K562 (cell line): ENCODE results near the gene ADARB2. TPM values are rescaled to one million over a fixed set of nuclear protein-coding genes. Genes with fewer than 3 reads are reported as not detected.

Experiments used
- ATAC-seq: fragments of 200-7000 bp; cut with Tn5 transposase; 3 replicates; pipeline ENCODE4 v1.9.1; 2020; ENCODE audit warnings: moderate library complexity
- BruUV-seq: library from RNA; stranded (reverse); fragments of 400-500 nt; replicated peaks from 2 replicates; lab custom pipeline; 2021; lab: Mats Ljungman, UMichigan
- CTCF ChIA-PET: fragments of 300-600 bp; formaldehyde crosslinking; extraction: SDS; loops from one replicate; lab custom pipeline; 2021; ENCODE audit warnings: low intra/inter-chr PET ratio; lab: Yijun Ruan, JAX
- POLR2A ChIA-PET: fragments of 300-600, 350-650 bp; sonication (Branson Sonifier 250); formaldehyde crosslinking; extraction: SDS; loops from one replicate; lab custom pipeline; 2021; ENCODE audit warnings: antibody characterized with exemption, inconsistent platforms; lab: Yijun Ruan, JAX
- DNase-seq, 4 experiments: peaks; one replicate each; pipeline versions ENCODE4 v3.0.0 to v3.0.0-alpha.2; 2011 to 2018; ENCODE audit warnings: low spot score in 3 of 4, mixed read lengths in 3 of 4; ENCODE audit errors: extremely low read depth in 1 of 4
- FAIRE-seq: peaks from 2 replicates; lab custom pipeline; 2011; peaks lifted over from hg19 to GRCh38; lab: Jason Lieb, UNC
- H2AFZ ChIP-seq: 2 replicates; pipeline ENCODE4 v1.6.0; 2011; ENCODE audit warnings: low read depth, low read length, control low read depth, inconsistent platforms
- H3K27ac ChIP-seq: fragments of 200-600 bp; 3 replicates; pipeline ENCODE4 v1.8.0; 2011; ENCODE audit warnings: low read depth, mild to moderate bottlenecking, control low read depth, inconsistent platforms, low read length, moderate library complexity, mixed read lengths; ENCODE audit errors: extremely low read depth
- H3K27me3 ChIP-seq, 2 experiments: fragments of 300-600 bp in 1 of 2; 2 replicates in 1 of 2; 3 replicates in 1 of 2; pipeline versions ENCODE4 v1.6.0 to v1.8.0; 2011; ENCODE audit warnings: inconsistent platforms in 2 of 2, low read length in 2 of 2, mild to moderate bottlenecking in 1 of 2, mixed read lengths in 1 of 2, moderate library complexity in 1 of 2; ENCODE audit not compliant: control insufficient read depth in 2 of 2, insufficient read depth in 2 of 2
- H3K36me3 ChIP-seq: fragments of 300-600 bp; 3 replicates; pipeline ENCODE4 v1.8.0; 2011; ENCODE audit warnings: mild to moderate bottlenecking, low read length, inconsistent platforms; ENCODE audit not compliant: control insufficient read depth, insufficient read depth
- H3K4me1 ChIP-seq, 2 experiments: fragments of 200-600 bp in 1 of 2; replicated peaks in 1 of 2; 2 replicates in 1 of 2; 3 replicates in 1 of 2; pipeline versions ENCODE4 v1.5.1 to v1.8.0; 2011; ENCODE audit warnings: inconsistent platforms in 2 of 2, low read length in 2 of 2, mild to moderate bottlenecking in 1 of 2, mixed read lengths in 1 of 2, moderate library complexity in 1 of 2; ENCODE audit not compliant: control insufficient read depth in 2 of 2, insufficient read depth in 2 of 2
- H3K4me2 ChIP-seq: 2 replicates; pipeline ENCODE4 v1.6.1; 2011; ENCODE audit warnings: low read length, control low read depth, inconsistent platforms, mixed read lengths; ENCODE audit not compliant: insufficient read depth
- H3K4me3 ChIP-seq: fragments of 200-600 bp; sonication (generic), shearing (Covaris generic); 2 replicates; pipeline ENCODE4 v1.5.1; 2016; ENCODE audit warnings: control low read depth, inconsistent platforms
- H3K79me2 ChIP-seq: fragments of 200-600 bp; 3 replicates; pipeline ENCODE4 v1.8.0; 2011; ENCODE audit warnings: low read length, inconsistent platforms; ENCODE audit not compliant: control insufficient read depth, insufficient read depth
- H3K9ac ChIP-seq, 2 experiments: 2 replicates each; pipeline versions ENCODE4 v1.6.0 to v1.6.1; 2011; ENCODE audit warnings: low read depth in 2 of 2, low read length in 2 of 2, control low read depth in 1 of 2, inconsistent platforms in 1 of 2, mild to moderate bottlenecking in 1 of 2, mixed read lengths in 1 of 2; ENCODE audit not compliant: insufficient read depth in 1 of 2
- H3K9me1 ChIP-seq: one replicate; pipeline ENCODE4 v1.6.0; 2011; ENCODE audit warnings: inconsistent platforms, mild to moderate bottlenecking, low read length, moderate library complexity; ENCODE audit not compliant: control insufficient read depth, insufficient read depth
- H3K9me3 ChIP-seq: replicated peaks from 2 replicates; pipeline ENCODE4 v1.5.1; 2011; ENCODE audit warnings: low read depth, low read length, inconsistent platforms; ENCODE audit not compliant: control insufficient read depth, insufficient read depth
- H4K20me1 ChIP-seq: replicated peaks from 2 replicates; pipeline ENCODE4 v1.6.1; 2011; ENCODE audit warnings: low read length, inconsistent platforms, mixed read lengths; ENCODE audit not compliant: control insufficient read depth, insufficient read depth
- FOXK2 ChIP-seq, 2 experiments: fragments of 450-650 bp; IDR thresholded peaks in 1 of 2; conservative IDR thresholded peaks in 1 of 2; 2 replicates each; pipeline ENCODE4 v1.6.1; 2016; ENCODE audit warnings: low read depth in 2 of 2, mild to moderate bottlenecking in 1 of 2
- FOXM1 ChIP-seq, 2 experiments: fragments of 450-650 bp in 1 of 2; sonication (generic) in 1 of 2; formaldehyde crosslinking in 1 of 2; IDR thresholded peaks; 2 replicates each; pipeline versions ENCODE4 v1.6.1 to v1.9.0; 2017 to 2022; ENCODE audit warnings: low read depth in 2 of 2, mild to moderate bottlenecking in 2 of 2, missing genetic modification reagents in 1 of 2, moderate library complexity in 1 of 2
- GABPB2 ChIP-seq: fragments of 250-450 bp; sonication (Bioruptor Pico); conservative IDR thresholded peaks from 2 replicates; pipeline ENCODE4 v1.5.1; 2021; ENCODE audit warnings: mild to moderate bottlenecking
- HMG20A ChIP-seq: fragments of 450-650 bp; formaldehyde crosslinking; conservative IDR thresholded peaks from 2 replicates; pipeline ENCODE4 v1.4.0; 2020; ENCODE audit warnings: mild to moderate bottlenecking, mixed read lengths
- MCM3 ChIP-seq: fragments of 450-650 bp; IDR thresholded peaks from 2 replicates; pipeline ENCODE4 v1.6.1; 2016
- WGBS: fragments of 100-300 bp; shearing (Covaris generic); methylation state at CpG from one replicate; pipeline ENCODE4 v1.1.6; 2016; ENCODE audit warnings: low coverage, mixed read lengths; ENCODE audit not compliant: insufficient coverage; ENCODE audit errors: missing lambda C conversion rate; 5-methylcytosine and 5-hydroxymethylcytosine counted together
- in situ Hi-C: fragments of 300-500 bp; cut with MboI; formaldehyde crosslinking; loops from 4 replicates; pipeline ENCODE4 v1.15.0; 2018; ENCODE audit warnings: inconsistent platforms, mixed read lengths
- intact Hi-C: fragments of 100-400 bp; cut with micrococcal nuclease; formaldehyde crosslinking; loops from 2 replicates; pipeline ENCODE4 v1.14.2; 2022
- polyA plus RNA-seq, 8 experiments: library from polyadenylated mRNA; depleted of rRNA in 4 of 8; stranded (reverse) in 5 of 8; unstranded in 3 of 8; fragments of >200 nt; fragmentation: Nextera tagmentation in 2 of 8; fragmentation: Illumina TruSeq in 1 of 8; extraction: Ambion mirVana in 2 of 8; extraction: Trizol in 1 of 8; gene quantifications; 2 replicates each; pipeline versions ENCODE4 v1.2.1 to v1.2.3, GENCODE V29; 2011 to 2014; ENCODE audit warnings: inconsistent platforms in 1 of 8, missing spikeins in 1 of 8
- total RNA-seq, 7 experiments: library from RNA; depleted of rRNA in 6 of 7; stranded (reverse); fragments of >200 nt in 6 of 7; fragmentation: Illumina TruSeq in 2 of 7; extraction: Trizol in 2 of 7; gene quantifications; 2 replicates each; pipeline versions ENCODE4 v1.2.1 to v1.2.3, GENCODE V29; 2011 to 2021; ENCODE audit warnings: low replicate concordance in 1 of 7

ADARB2 gene
- total and polyA plus RNA-seq, 9 of the 15 experiments (the other 6 are each of a cell fraction or from before 2014, with no cell fraction given): not detected

DNA sequence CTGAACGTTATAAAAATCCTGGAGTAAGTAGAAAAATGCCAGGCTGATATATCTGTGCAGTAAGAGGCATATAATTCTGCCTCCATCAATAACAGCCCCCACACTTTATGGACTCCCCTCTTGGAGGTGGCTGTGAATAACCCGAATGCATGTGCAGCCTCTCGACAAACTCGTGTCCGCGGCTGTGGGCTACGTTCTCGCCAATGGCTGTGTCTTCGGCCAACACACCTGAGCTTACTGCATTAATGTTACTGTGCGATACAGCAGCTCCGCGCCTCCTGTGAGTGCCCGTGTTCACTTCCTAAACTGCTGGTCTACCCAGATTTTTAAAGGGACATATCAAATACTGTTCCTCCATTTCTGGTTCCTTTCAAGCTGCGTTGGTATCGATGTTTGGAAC lies 209.4 kb downstream of the ADARB2 start:
- TF ChIP-seq FOXM1 (IDR thresholded peaks at IDR 0.05; ENCODE audit: low read depth) (no peak), FOXM1 (CRISPR knock-in tag; IDR thresholded peaks at IDR 0.05; ENCODE audit: low read depth) (no peak), MCM3 (no peak), GABPB2 (CRISPR knock-in tag) (no peak), HMG20A (CRISPR knock-in tag) (no peak), FOXK2 (conservative IDR thresholded peaks at IDR 0.05 in 1 of 2, IDR thresholded peaks at IDR 0.05 in 1 of 2; ENCODE audit: low read depth in 2 of 2) (no peak)
- FAIRE-seq (no peak), ATAC-seq (no peak), DNase-seq (no peak)
- H3K27me3 ChIP-seq: peaks cover 10 to 50% of the 10 kb centered on the region in 2 experiments; a peak in 4 of 5 replicates
- H3K9me1 ChIP-seq: no peaks in the 10 kb centered on the region
- no peak overlapping the region for H3K27ac ChIP-seq
- in situ Hi-C loops (no loop called here), intact Hi-C loops (no loop called here)
- H3K4me3 ChIP-seq: no peak overlapping the region
- WGBS: under 1% methylated on average over 13 of the region's 15 CpGs
- H3K9ac ChIP-seq: no peak overlapping the region
- no peaks in the 10 kb centered on the region for H3K36me3 ChIP-seq
- no TSS peak for BruUV-seq
- H3K4me2 ChIP-seq: no peak overlapping the region
- POLR2A ChIA-PET: interaction anchor here (0.7 kb wide), 1 partner anchor 167 kb away, joined by 4 read pairs; no protein-coding TSS in a partner anchor
- no peaks in the 10 kb centered on the region for H3K9me3 ChIP-seq
- H2AFZ ChIP-seq: no peak overlapping the region
- CTCF ChIA-PET: no interaction called here
- peaks cover 0 to 4% of the 10 kb centered on the region in 2 experiments; a peak in 2 of 5 replicates for H3K4me1 ChIP-seq
- H3K79me2 ChIP-seq: no peaks in the 10 kb centered on the region
- H4K20me1 ChIP-seq: peaks cover 5% of the 10 kb centered on the region; the same call in 1 of the 2 replicates
